ENCODE measurements around the gene BCAS1.

BCAS1 gene

GRCh38 chr20:53901497-53902096 is 168.8 kb downstream of the BCAS1 start:
- DNase-seq (ENCODE audit: low spot score) = no peak

DNA sequence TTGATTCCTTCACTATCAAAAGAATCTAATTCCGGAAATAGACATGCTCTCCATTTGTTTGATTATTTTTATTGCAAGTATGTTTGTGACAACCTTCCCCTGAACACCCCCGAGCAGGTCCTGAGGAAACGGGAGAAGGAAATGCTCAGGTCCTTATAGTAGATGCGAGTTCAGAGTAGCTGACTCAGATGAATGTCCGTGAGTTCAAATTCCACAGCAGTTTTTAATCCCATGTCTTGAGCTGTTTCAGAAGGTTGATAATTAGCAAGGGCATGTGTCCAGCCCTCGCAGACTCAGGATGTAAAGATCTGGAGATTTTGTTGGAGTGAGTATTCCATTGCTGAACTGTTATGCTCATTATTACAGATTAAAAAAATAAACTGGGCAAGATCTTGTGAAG is 169.3 kb downstream of the BCAS1 start:
- no peak for DNase-seq (ENCODE audit: low spot score)

- DNase-seq (ENCODE audit: low spot score) = no peak
Measured at GRCh38 chr20:53900380-53900999, 169.9 kb downstream of the BCAS1 start.

GRCh38 chr20:53899351-53900167 is 170.8 kb downstream of the BCAS1 start:
- peak; percentile 39 for DNase-seq (ENCODE audit: low spot score)

DNA sequence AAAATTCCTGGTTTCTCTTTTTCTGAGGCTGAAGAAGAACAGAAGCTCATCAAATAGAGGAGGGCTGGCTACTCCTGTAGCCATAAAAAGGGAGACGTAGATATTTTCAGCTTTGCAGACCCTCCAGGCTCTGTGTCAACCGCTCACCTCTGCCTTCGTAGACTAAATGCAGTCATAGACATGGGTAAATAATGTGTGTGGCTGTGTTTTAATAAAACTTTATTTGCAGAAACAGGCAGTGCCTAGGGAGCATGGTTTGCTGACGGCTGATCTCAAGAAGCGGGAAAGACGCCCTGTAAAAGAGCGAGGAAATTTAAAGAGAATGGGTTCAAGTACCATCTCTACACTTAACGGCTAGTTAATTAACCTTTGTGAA is 171.8 kb downstream of the BCAS1 start:
- DNase-seq (ENCODE audit: low spot score) = no peak

GRCh38 chr20:53897884-53898555 is 172.4 kb downstream of the BCAS1 start:
- DNase-seq (ENCODE audit: low spot score) = no peak

DNA sequence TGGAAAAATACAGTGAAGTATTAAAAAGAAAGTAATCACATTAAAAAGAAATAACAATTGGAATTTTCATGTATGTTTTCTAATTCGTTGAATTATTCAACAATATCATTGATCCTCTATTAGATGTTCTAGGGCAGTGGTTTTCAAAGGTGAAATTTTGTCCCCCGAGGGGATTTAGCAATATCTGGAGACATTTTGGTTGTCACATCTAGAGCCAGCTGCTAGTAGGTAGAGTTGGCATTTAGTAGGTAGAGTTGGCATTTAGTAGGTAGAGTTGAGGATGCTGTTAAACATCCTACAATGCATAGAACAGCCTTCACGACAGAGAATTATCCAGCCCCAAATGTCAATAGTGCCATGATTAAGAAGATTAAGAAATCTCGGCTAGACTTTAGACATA is 173.7 kb downstream of the BCAS1 start:
- no peak for DNase-seq (ENCODE audit: low spot score)

DNA sequence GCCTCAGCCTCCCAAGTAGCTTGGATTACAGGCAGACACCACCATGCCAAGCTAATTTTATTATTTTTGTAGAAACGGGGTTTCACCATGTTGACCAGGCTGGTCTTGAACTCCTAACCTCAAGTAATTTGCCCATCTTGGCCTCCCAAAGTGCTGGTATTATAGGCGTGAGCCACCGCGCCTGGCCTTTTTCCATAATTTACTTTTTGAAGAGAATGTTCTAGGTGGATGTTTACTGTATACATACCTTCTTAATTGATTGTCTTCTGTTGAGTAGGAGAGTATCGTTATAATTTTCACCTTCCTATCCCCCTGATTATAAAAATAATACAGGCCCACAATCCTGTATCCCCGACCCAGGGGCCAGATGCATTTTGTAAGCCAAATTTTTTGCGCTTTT is 174.4 kb downstream of the BCAS1 start:
- no peak for DNase-seq (ENCODE audit: low spot score)

GRCh38 chr20:53895385-53895755 is 175.0 kb downstream of the BCAS1 start:
- DNase-seq (ENCODE audit: low spot score) = no peak

DNA sequence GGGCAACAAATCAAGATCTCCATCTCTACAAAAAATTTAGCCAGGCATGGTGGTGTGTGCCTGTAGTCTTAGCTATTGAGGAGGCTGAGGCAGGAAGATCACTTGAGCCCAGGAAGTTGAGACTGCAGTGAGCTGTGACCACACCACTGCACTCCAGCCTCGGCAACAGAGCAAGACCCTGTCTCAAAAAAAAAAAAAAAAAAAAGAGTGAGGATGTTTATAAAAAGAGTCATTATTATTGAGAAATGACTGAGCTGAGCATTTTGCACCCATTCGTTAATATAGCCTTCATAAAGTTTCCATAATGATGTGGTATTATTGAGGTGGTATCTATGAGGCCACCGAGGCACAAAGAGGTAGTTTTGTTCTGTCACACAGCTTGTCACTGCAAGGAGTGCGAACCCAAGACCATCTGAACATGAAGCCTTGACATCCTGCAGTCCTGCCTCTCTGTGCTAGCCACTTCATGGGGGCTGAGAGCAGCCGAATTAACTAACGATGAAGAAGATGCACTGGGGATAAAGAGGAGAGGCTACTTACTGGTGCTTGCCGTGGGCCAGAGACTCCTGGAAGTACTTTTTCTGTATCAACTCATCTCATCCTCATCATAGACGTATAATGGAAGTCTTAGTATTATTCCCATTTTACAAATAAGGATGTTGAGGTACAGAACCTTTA is 175.5 kb downstream of the BCAS1 start:
- no peak for DNase-seq (ENCODE audit: low spot score)

All from AG08396 (cell line).